GM12878 (cell line): Measurements from ENCODE around the gene RGR.

Experiments
- EED ChIP-seq: sonication (generic); IDR thresholded peaks from 2 replicates; pipeline ENCODE4 v1.6.1; 2016; ENCODE audit warnings: antibody characterized with exemption, low read depth
- POLR2A ChIP-seq: IDR thresholded peaks from 2 replicates; pipeline ENCODE4 v1.6.1; 2011; ENCODE audit warnings: low read depth, mild to moderate bottlenecking, low read length
- POLR2AphosphoS5 ChIP-seq: IDR thresholded peaks from 2 replicates; pipeline ENCODE4 v1.6.1; 2011; ENCODE audit warnings: mild to moderate bottlenecking, low read length, inconsistent platforms
- ZBED1 ChIP-seq: IDR thresholded peaks from 2 replicates; pipeline ENCODE4 v1.6.1; 2016; ENCODE audit warnings: borderline replicate concordance

GRCh38 chr10:84198206-84198915 is 46.5 kb upstream of the RGR start:
- TF ChIP-seq ZBED1 (no peak), EED (no peak), POLR2AphosphoS5 (no peak), POLR2A (no peak)
